ENCODE data around the gene STOML1.

DNA sequence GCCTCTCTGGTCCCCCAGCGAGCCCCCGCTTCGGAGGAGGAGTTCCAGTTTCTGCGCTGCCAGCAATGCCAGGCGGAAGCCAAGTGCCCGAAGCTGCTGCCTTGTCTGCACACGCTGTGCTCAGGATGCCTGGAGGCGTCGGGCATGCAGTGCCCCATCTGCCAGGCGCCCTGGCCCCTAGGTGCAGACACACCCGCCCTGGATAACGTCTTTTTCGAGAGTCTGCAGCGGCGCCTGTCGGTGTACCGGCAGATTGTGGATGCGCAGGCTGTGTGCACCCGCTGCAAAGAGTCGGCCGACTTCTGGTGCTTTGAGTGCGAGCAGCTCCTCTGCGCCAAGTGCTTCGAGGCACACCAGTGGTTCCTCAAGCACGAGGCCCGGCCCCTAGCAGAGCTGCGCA is 5.9 kb upstream of the STOML1 start:
- TF ChIP-seq, protein P1, sequence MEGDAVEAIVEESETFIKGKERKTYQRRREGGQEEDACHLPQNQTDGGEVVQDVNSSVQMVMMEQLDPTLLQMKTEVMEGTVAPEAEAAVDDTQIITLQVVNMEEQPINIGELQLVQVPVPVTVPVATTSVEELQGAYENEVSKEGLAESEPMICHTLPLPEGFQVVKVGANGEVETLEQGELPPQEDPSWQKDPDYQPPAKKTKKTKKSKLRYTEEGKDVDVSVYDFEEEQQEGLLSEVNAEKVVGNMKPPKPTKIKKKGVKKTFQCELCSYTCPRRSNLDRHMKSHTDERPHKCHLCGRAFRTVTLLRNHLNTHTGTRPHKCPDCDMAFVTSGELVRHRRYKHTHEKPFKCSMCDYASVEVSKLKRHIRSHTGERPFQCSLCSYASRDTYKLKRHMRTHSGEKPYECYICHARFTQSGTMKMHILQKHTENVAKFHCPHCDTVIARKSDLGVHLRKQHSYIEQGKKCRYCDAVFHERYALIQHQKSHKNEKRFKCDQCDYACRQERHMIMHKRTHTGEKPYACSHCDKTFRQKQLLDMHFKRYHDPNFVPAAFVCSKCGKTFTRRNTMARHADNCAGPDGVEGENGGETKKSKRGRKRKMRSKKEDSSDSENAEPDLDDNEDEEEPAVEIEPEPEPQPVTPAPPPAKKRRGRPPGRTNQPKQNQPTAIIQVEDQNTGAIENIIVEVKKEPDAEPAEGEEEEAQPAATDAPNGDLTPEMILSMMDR (conservative IDR thresholded peaks at IDR 0.05; ENCODE audit: low read depth, low read length), result no peak
- no peak for TF ChIP-seq EZH2 (IDR thresholded peaks at IDR 0.05; ENCODE audit: low read length, unreplicated experiment)
- no peak for TF ChIP-seq EZH2phosphoT487 (IDR thresholded peaks at IDR 0.05; ENCODE audit: borderline replicate concordance, low read length)

Measured in PC-3 (cell line).